ENCODE results near the gene ADAMTS16. TPM values are rescaled to one million over a fixed set of nuclear protein-coding genes. Genes with fewer than 3 reads are reported as not detected.

Gene ADAMTS16
- total and polyA plus RNA-seq, 2 experiments from 2014 or later: 2.8 to 15.4 TPM

GRCh38 chr5:5273398-5273797 lies 133.3 kb downstream of the ADAMTS16 start:
- Histone ChIP-seq H2AFZ (no peak overlapping the region), H3K4me1 (ENCODE audit: insufficient read depth) (peaks cover 5% of the 10 kb centered on the region; the same call in 1 of the 2 replicates), H3K4me3 (no peak overlapping the region), H3F3A (replicated peaks; ENCODE audit: low read depth) (no peaks in the 10 kb centered on the region), H3K27ac (ENCODE audit: low read depth) (no peak overlapping the region), H3K79me2 (replicated peaks; ENCODE audit: insufficient read depth) (no peaks in the 10 kb centered on the region), H3K27me3 (ENCODE audit: insufficient read depth) (no peaks in the 10 kb centered on the region), H3K9me2 (ENCODE audit: insufficient read depth) (no peaks in the 10 kb centered on the region), H4K20me1 (replicated peaks; ENCODE audit: insufficient read depth) (no peaks in the 10 kb centered on the region), H3K4me2 (no peak overlapping the region), H3K36me3 (ENCODE audit: insufficient read depth) (no peaks in the 10 kb centered on the region)
- peaks cover 16% of the 10 kb centered on the region for H3K36me3 Mint-ChIP-seq (ENCODE audit: low read depth)
- no peak overlapping the region for H3K4me3 Mint-ChIP-seq
- TF ChIP-seq ZNF462 (CRISPR knock-in tag; IDR thresholded peaks at IDR 0.05): no peak
- TF ChIP-seq EZH2phosphoT487 (IDR thresholded peaks at IDR 0.05; ENCODE audit: unreplicated experiment): no peak
- no peak for TF ChIP-seq CREB1 (CRISPR knock-in tag; IDR thresholded peaks at IDR 0.05; ENCODE audit: low read depth)
- TF ChIP-seq NANOG (IDR thresholded peaks at IDR 0.05; ENCODE audit: borderline replicate concordance): no peak
- no peak for TF ChIP-seq CTCF (conservative IDR thresholded peaks at IDR 0.05; ENCODE audit: low read depth in 2 of 2)
- no peak for DNase-seq (ENCODE audit: low spot score)
- H3K27ac Mint-ChIP-seq: no peak overlapping the region
- no peaks in the 10 kb centered on the region; the same call in 2 of the 3 replicates for H3K9me3 Mint-ChIP-seq
- peaks cover 19% of the 10 kb centered on the region for H3K4me1 Mint-ChIP-seq
- H3K27me3 Mint-ChIP-seq (ENCODE audit: insufficient read depth, low read depth, poor library complexity): peaks cover 3% of the 10 kb centered on the region
- no peak for ATAC-seq
